Germinal center (tissue), 1 donor: ENCODE data around the gene USB1.
"Not testable (repeated sequence)": the region's sequence is repeated elsewhere in the genome, so short reads cannot be mapped to it uniquely, and the experiment has no call there.

Source experiments
- DNase-seq: peaks from one replicate; pipeline ENCODE4 v3.0.0; 2012; ENCODE audit warnings: mixed read lengths, low spot score

USB1 gene

GRCh38 chr16:57995721-57996405 lies 5.3 kb upstream of the USB1 start:
- DNase-seq: no peak

DNA sequence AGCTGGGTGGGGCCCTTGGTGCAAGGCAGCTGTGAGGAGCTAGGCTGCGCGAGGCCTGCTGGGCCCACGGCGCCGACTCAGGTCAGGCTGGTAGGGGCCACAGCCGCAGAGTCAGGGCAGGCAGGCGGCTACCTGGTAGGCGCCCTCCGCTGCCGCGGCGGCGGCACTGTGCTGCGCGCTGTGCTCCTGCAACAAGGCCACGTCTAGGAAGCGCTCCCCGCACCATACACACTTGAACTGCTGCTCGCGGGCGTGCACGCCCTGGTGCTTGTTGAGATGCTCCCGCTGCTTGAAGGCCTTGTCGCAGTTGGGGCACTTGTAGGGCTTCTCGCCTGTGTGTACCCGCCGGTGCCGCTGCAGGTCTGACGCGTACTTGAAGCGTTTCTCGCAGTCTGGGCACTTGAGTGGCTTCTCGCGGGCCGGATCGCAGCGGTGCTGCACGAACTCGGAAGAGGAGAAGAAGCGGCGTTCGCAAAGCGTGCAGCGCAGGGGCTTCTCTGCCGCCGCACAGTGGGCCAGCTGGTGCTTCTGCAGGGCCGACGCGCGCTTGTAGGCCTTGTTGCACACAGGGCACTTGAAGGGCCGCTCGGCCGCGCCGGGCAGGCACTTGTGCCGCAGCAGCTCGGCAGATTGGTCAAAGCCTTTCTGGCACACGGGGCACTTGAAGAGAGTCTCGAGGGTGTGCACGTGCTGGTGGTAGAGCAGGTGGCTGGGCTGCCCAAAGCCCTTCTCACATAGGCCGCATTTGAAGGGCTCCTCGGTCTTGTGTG lies 4.6 kb upstream of the USB1 start:
- DNase-seq: no peak

DNA sequence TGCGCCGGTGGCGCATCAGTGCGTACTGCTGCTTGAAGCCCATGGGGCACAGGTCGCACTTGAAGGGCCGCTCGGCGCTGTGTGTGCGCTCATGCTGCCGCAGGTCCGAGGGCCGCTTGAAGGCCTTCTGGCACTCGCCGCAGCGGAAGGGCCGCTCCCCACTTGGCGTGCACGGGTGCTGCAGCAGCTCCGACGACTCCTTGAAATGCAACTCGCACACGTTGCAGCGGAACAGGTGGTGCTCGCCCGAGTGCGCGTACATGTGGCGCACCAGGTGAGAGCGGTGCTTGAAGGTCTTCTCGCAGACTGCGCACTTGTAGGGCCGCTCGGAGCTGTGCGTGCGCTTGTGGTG lies 4.1 kb upstream of the USB1 start:
- DNase-seq: no peak

GRCh38 chr16:57997528-57998265 lies 3.5 kb upstream of the USB1 start:
- no peak for DNase-seq

GRCh38 chr16:57998486-57998885 lies 2.7 kb upstream of the USB1 start:
- DNase-seq: no peak

DNA sequence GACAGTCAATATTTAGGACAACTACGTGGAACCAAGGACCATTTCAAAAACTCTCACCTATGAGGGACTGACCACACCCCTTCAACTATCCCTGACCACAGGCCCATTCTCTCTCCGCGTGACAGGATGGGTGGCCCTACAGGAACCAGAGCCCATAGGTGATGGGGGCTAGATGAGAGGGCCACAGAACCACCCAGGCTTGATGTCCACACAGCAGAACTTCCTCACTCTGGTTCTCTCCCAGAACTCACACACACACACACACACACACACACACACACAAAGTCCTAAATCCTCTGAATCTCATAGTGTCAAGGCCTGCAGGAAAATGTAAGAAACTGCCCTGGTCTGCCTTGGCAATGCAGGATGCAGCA lies 2.2 kb upstream of the USB1 start:
- DNase-seq: no peak

GRCh38 chr16:57999366-57999970 lies 1.7 kb upstream of the USB1 start:
- peak; percentile 38 for DNase-seq

- DNase-seq: no peak
Measured at GRCh38 chr16:57999971-58000705, 1.1 kb upstream of the USB1 start, which contains the start of gene ZNF319. TSS of gene ZNF319 (minus strand) at chr16:58000672. CDS start at chr16:57998265, 2,407 bp downstream.

- DNase-seq: no peak
Measured at GRCh38 chr16:58001781-58002415, 691 bp downstream of the USB1 start.

- no peak for DNase-seq
Measured at GRCh38 chr16:58002416-58002800, 1.2 kb downstream of the USB1 start.

DNA sequence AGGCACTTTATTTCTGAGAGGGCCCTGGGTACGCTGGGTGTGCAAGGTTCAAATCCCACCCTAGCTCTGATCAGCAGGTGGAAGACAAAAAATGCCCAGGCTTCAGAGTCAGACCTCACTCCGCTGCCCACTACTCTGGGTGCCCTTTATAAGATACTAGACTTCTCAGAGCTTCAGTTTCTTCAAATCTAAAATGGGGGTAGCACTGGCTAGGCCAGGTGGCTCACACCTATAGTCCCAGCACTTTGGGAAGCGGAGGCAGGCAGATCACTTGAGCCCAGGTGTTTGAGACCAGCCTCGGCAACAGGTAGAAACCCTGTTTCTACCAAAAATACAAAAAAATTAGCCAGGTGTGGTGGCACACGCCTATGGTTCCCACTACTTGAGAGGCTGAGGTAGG lies 1.7 kb downstream of the USB1 start:
- no peak for DNase-seq

DNA sequence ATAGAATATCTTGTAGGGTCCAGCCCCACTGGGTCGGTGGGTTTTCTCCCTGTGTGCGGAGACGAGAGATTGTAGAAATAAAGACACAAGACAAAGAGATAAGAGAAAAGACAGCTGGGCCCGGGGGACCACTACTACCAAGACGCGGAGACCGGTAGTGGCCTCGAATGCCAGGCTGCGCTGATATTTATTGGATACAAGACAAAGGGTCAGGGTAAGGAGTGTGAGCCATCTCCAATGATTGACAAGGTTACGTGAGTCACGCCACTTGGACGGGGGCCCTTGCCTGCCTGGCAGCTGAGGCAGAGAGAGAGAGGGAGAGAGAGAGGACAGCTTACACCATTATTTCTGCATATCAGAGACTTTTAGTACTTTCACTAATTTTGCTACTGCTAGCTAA lies 3.5 kb downstream of the USB1 start:
- DNase-seq: not testable (repeated sequence)

GRCh38 chr16:58009856-58010416 lies 8.7 kb downstream of the USB1 start:
- DNase-seq: no peak

- DNase-seq: no peak
Measured at GRCh38 chr16:58010886-58011285, 9.7 kb downstream of the USB1 start.

- no peak for DNase-seq
Measured at GRCh38 chr16:58011652-58012051, 10.4 kb downstream of the USB1 start.

GRCh38 chr16:58012481-58012880 lies 11.3 kb downstream of the USB1 start:
- DNase-seq: no peak

DNA sequence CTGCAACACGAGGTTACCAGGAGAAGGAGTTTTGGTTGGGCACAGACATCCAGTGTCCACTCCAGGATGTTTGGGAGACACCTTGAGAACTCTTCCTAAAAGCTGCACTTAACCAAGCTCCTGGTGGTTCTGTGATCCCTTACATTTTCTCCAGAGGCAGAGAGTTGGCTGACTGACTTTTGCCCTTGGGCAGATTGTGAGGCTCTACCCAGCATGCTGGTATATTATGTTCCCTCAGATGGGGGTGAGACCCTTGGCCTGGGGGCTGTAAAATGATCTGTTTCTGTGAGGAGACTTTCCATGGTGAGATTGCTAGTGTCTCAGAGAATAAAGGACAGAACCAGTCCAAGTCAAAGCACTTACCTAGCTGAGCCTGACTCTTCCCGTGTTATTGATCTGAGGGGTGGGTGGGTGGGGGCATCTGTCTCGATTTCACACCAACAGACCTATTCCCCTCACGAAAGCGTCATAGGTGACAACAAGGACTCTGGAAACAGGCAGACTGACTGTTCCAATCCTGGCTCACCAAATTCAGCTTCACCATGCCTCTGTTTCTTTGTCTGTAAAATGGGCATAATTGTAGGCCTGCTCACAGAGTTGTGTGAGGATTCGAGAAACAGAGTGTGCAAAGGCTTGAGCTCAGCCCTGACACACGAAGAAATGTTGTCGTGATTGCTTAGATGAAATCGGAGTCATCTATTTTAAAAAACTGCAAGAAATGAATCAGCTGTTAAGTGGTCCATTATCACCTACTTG lies 12.2 kb downstream of the USB1 start:
- no peak for DNase-seq

GRCh38 chr16:58016840-58017446 lies 15.7 kb downstream of the USB1 start:
- no peak for DNase-seq

DNA sequence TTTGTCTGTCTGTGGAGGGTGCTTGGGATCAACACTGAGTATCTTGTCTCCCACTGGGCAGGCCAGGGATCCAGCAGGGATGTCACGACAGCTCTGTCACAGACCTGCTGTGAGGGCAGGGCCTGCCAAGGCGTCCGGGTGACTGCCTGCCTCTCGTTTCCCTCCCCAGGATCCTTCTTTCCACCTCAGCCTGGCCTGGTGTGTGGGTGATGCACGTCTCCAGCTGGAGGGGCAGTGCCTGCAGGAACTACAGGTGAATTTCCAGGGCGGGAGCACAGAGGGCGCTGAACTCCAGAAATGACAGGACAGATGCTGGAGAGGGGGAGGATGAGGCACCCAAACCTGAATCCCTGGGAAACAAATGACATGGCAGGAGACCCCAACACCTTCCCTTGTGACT lies 17.6 kb downstream of the USB1 start:
- no peak for DNase-seq
